Activated CD4-positive, alpha-beta T cell treated with anti-CD3 and anti-CD28 coated beads, Interleukin-2, amount 10 ng/mL, durations not matched to agents 24 days and 14 days (primary cell): ENCODE data around the gene DPP9. TPM values are rescaled to one million over a fixed set of nuclear protein-coding genes. Genes with fewer than 3 reads are reported as not detected.

Experiments
- DNase-seq: peaks from one replicate; pipeline ENCODE4 v3.0.0; 2022
- H3K27ac Mint-ChIP-seq: one replicate; pipeline ENCODE4 v1.8.0; 2022; ENCODE audit warnings: mild to moderate bottlenecking, mixed read lengths
- H3K27me3 Mint-ChIP-seq: one replicate; pipeline ENCODE4 v1.8.0; 2022; ENCODE audit warnings: mixed read lengths
- H3K36me3 Mint-ChIP-seq: one replicate; pipeline ENCODE4 v1.8.0; 2022; ENCODE audit warnings: low read depth, mild to moderate bottlenecking, mixed read lengths
- H3K4me1 Mint-ChIP-seq: one replicate; pipeline ENCODE4 v1.8.0; 2021; ENCODE audit warnings: mixed read lengths
- H3K4me3 Mint-ChIP-seq: one replicate; pipeline ENCODE4 v1.8.0; 2022; ENCODE audit warnings: mild to moderate bottlenecking, moderate library complexity, mixed read lengths
- H3K9me3 Mint-ChIP-seq: one replicate; pipeline ENCODE4 v1.8.0; 2021; ENCODE audit warnings: mixed read lengths
- intact Hi-C: fragments of 100-400 bp; cut with micrococcal nuclease; formaldehyde crosslinking; loops from one replicate; pipeline ENCODE4 v1.15.1; 2023
- total RNA-seq: library from RNA; stranded (reverse); gene quantifications from 2 replicates; pipeline ENCODE4 v1.2.3, GENCODE V29; 2022

DPP9 gene
- total RNA-seq, 1 donor from 2014 or later, result 95.9 TPM

- DNase-seq, result no peak
- Mint-ChIP-seq H3K9me3 (no peaks in the 10 kb centered on the region), H3K27ac (no peak overlapping the region), H3K27me3 (no peaks in the 10 kb centered on the region), H3K36me3 (peaks cover 36% of the 10 kb centered on the region), H3K4me1 (peaks cover 7% of the 10 kb centered on the region), H3K4me3 (no peak overlapping the region)
- intact Hi-C loops, result no loop called here
These were observed 13.4 kb downstream of the DPP9 start for GRCh38 chr19:4710281-4710600.

- Mint-ChIP-seq H3K27ac (no peak overlapping the region), H3K4me3 (no peak overlapping the region), H3K36me3 (peaks cover 33% of the 10 kb centered on the region), H3K9me3 (no peaks in the 10 kb centered on the region), H3K27me3 (no peaks in the 10 kb centered on the region), H3K4me1 (peaks cover 7% of the 10 kb centered on the region)
- no peak for DNase-seq
- intact Hi-C loops, result no loop called here
These were observed 14.0 kb downstream of the DPP9 start for GRCh38 chr19:4709440-4710280.

GRCh38 chr19:4707956-4708650, 15.5 kb downstream of the DPP9 start:
- intact Hi-C loops, result no loop called here
- Mint-ChIP-seq H3K27me3 (no peaks in the 10 kb centered on the region), H3K36me3 (peaks cover 31% of the 10 kb centered on the region), H3K4me3 (no peak overlapping the region), H3K4me1 (peaks cover 7% of the 10 kb centered on the region), H3K9me3 (no peaks in the 10 kb centered on the region), H3K27ac (no peak overlapping the region)
- no peak for DNase-seq

- intact Hi-C loops, result no loop called here
- Mint-ChIP-seq H3K27ac (no peak overlapping the region), H3K4me3 (no peak overlapping the region), H3K4me1 (peaks cover 7% of the 10 kb centered on the region), H3K9me3 (no peaks in the 10 kb centered on the region), H3K27me3 (no peaks in the 10 kb centered on the region), H3K36me3 (peaks cover 36% of the 10 kb centered on the region)
- DNase-seq, result no peak
These were observed 16.3 kb downstream of the DPP9 start for GRCh38 chr19:4707322-4707721.

GRCh38 chr19:4705413-4706131, 18.1 kb downstream of the DPP9 start:
- Mint-ChIP-seq H3K9me3 (no peaks in the 10 kb centered on the region), H3K36me3 (peaks cover 42% of the 10 kb centered on the region), H3K4me1 (peaks cover 7% of the 10 kb centered on the region), H3K27ac (no peak overlapping the region), H3K4me3 (no peak overlapping the region), H3K27me3 (no peaks in the 10 kb centered on the region)
- no peak for DNase-seq
- intact Hi-C loops, result no loop called here

GRCh38 chr19:4704317-4704673, 19.3 kb downstream of the DPP9 start:
- DNase-seq, result no peak
- H3K4me1 Mint-ChIP-seq, result peaks cover 4% of the 10 kb centered on the region
- no peaks in the 10 kb centered on the region for H3K27me3 Mint-ChIP-seq
- peaks cover 45% of the 10 kb centered on the region for H3K36me3 Mint-ChIP-seq
- H3K9me3 Mint-ChIP-seq, result no peaks in the 10 kb centered on the region
- H3K27ac Mint-ChIP-seq, result no peak overlapping the region
- intact Hi-C loops, result no loop called here
- H3K4me3 Mint-ChIP-seq, result no peak overlapping the region

- intact Hi-C loops, result no loop called here
These were observed 19.8 kb downstream of the DPP9 start for GRCh38 chr19:4703671-4704316.

GRCh38 chr19:4702764-4703163, 20.9 kb downstream of the DPP9 start:
- intact Hi-C loops, result no loop called here
- no peak overlapping the region for H3K27ac Mint-ChIP-seq

More at GRCh38 chr19:4703671-4704316, 19.8 kb downstream of the DPP9 start:
- Mint-ChIP-seq H3K4me3 (no peak overlapping the region), H3K27me3 (no peaks in the 10 kb centered on the region), H3K27ac (no peak overlapping the region), H3K36me3 (peaks cover 43% of the 10 kb centered on the region), H3K4me1 (peaks cover 2% of the 10 kb centered on the region), H3K9me3 (no peaks in the 10 kb centered on the region)
- no peak for DNase-seq

GRCh38 chr19:4701557-4701956, 22.1 kb downstream of the DPP9 start:
- Mint-ChIP-seq H3K4me3 (no peak overlapping the region), H3K27me3 (no peaks in the 10 kb centered on the region), H3K9me3 (no peaks in the 10 kb centered on the region), H3K36me3 (peaks cover 48% of the 10 kb centered on the region), H3K4me1 (no peaks in the 10 kb centered on the region), H3K27ac (no peak overlapping the region)
- no peak for DNase-seq
- intact Hi-C loops, result no loop called here

More at GRCh38 chr19:4702764-4703163, 20.9 kb downstream of the DPP9 start:
- H3K4me1 Mint-ChIP-seq, result no peaks in the 10 kb centered on the region
- no peak for DNase-seq
- peaks cover 43% of the 10 kb centered on the region for H3K36me3 Mint-ChIP-seq
- no peaks in the 10 kb centered on the region for H3K27me3 Mint-ChIP-seq
- no peaks in the 10 kb centered on the region for H3K9me3 Mint-ChIP-seq
- H3K4me3 Mint-ChIP-seq, result no peak overlapping the region

- Mint-ChIP-seq H3K27me3 (no peaks in the 10 kb centered on the region), H3K9me3 (no peaks in the 10 kb centered on the region), H3K4me3 (no peak overlapping the region), H3K36me3 (peaks cover 51% of the 10 kb centered on the region), H3K27ac (no peak overlapping the region), H3K4me1 (no peaks in the 10 kb centered on the region)
- DNase-seq, result no peak
- intact Hi-C loops, result no loop called here
These were observed 23.0 kb downstream of the DPP9 start for GRCh38 chr19:4700693-4700970.

GRCh38 chr19:4699826-4700692, 23.6 kb downstream of the DPP9 start:
- DNase-seq, result no peak
- no peak overlapping the region for H3K27ac Mint-ChIP-seq
- intact Hi-C loops, result no loop called here
- no peaks in the 10 kb centered on the region for H3K9me3 Mint-ChIP-seq
- no peak overlapping the region for H3K4me3 Mint-ChIP-seq
- peaks cover 53% of the 10 kb centered on the region for H3K36me3 Mint-ChIP-seq
- no peaks in the 10 kb centered on the region for H3K27me3 Mint-ChIP-seq
- H3K4me1 Mint-ChIP-seq, result no peaks in the 10 kb centered on the region

- H3K4me1 Mint-ChIP-seq, result no peaks in the 10 kb centered on the region
- H3K9me3 Mint-ChIP-seq, result no peaks in the 10 kb centered on the region
- no peak overlapping the region for H3K27ac Mint-ChIP-seq
- intact Hi-C loops, result no loop called here
- H3K36me3 Mint-ChIP-seq, result peaks cover 61% of the 10 kb centered on the region
- no peak overlapping the region for H3K4me3 Mint-ChIP-seq
- no peak for DNase-seq
- H3K27me3 Mint-ChIP-seq, result no peaks in the 10 kb centered on the region
These were observed 26.3 kb downstream of the DPP9 start for GRCh38 chr19:4697304-4697703.

- no peaks in the 10 kb centered on the region for H3K4me1 Mint-ChIP-seq
- H3K9me3 Mint-ChIP-seq, result no peaks in the 10 kb centered on the region
- intact Hi-C loops, result no loop called here
- peaks cover 50% of the 10 kb centered on the region for H3K36me3 Mint-ChIP-seq
- DNase-seq, result no peak
- no peak overlapping the region for H3K4me3 Mint-ChIP-seq
- H3K27me3 Mint-ChIP-seq, result no peaks in the 10 kb centered on the region
- no peak overlapping the region for H3K27ac Mint-ChIP-seq
These were observed 28.4 kb downstream of the DPP9 start for GRCh38 chr19:4695224-4695731.
